Measurements from ENCODE around the gene ZNF579.

The ZNF579 gene

GRCh38 chr19:55580628-55581144 is at the start of gene ZNF579:
TSS of gene ZNF579 (minus strand) at chr19:55580848. CDS start at chr19:55579639, 1,209 bp downstream.
- ATAC-seq (peak; percentile 74), DNase-seq (peak; percentile 73 to 83)
- peak within 1 kb of the TSS; percentile 77 to 93 for H3K27ac Mint-ChIP-seq
- no peaks in the 10 kb centered on the region for H3K27me3 Mint-ChIP-seq
- H3K4me3 Mint-ChIP-seq = peak within 1 kb of the TSS; percentile 80 to 93
- H3K9me3 Mint-ChIP-seq = no peaks in the 10 kb centered on the region
- H3K4me1 Mint-ChIP-seq = peaks cover 35% of the 10 kb centered on the region

DNA sequence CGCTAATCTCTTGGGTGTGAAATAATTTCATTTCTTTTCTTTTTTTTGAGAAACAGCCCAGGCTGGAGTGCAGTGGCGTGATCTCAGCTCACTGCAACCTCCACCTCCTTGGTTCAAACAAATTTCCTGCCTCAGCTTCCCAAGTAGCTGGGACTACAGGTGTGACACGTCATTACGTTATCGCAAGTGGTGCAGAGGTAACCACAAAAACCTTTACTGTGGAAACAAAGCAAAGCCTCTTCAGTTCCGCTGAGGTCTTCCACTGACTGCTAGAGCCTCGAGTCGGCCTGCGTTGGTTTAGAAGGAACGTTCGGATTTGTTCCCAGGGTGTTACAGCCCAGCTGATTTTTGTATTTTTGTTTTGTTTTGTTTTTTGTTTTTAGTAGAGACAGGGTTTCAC is 45.7 kb upstream of the ZNF579 start:
- DNase-seq (peak; percentile 47 to 67), ATAC-seq (peak; percentile 75)
- H3K27ac Mint-ChIP-seq = no peak overlapping the region
- peaks cover 3 to 6% of the 10 kb centered on the region in 2 donors for H3K9me3 Mint-ChIP-seq
- peaks cover 9% of the 10 kb centered on the region for H3K27me3 Mint-ChIP-seq
- H3K4me1 Mint-ChIP-seq = peaks cover 44% of the 10 kb centered on the region
- peak overlapping the region; percentile 65 to 66 for H3K4me3 Mint-ChIP-seq

- Mint-ChIP-seq H3K27me3 (peaks cover 9% of the 10 kb centered on the region), H3K4me3 (peak overlapping the region; percentile 91 to 96), H3K27ac (peak overlapping the region in 1 of 2 donors; percentile 99), H3K4me1 (peaks cover 56% of the 10 kb centered on the region), H3K9me3 (peaks cover 3 to 6% of the 10 kb centered on the region in 2 donors)
- ATAC-seq (no peak), DNase-seq (no peak)
These were observed 44.3 kb upstream of the ZNF579 start for GRCh38 chr19:55625004-55625326.

GRCh38 chr19:55624109-55625003 is 43.7 kb upstream of the ZNF579 start, which contains the start of gene ZNF784:
TSS of gene ZNF784 (minus strand) at chr19:55624566. CDS start at chr19:55624561, 5 bp downstream.
- Mint-ChIP-seq H3K4me3 (peak within 1 kb of the TSS; percentile 91 to 96), H3K27me3 (peaks cover 9% of the 10 kb centered on the region), H3K9me3 (peaks cover 3 to 6% of the 10 kb centered on the region in 2 donors), H3K4me1 (peaks cover 62% of the 10 kb centered on the region), H3K27ac (peak within 1 kb of the TSS; percentile 99)
- peak; percentile 93 for DNase-seq
- peak; percentile 65 for ATAC-seq

DNA sequence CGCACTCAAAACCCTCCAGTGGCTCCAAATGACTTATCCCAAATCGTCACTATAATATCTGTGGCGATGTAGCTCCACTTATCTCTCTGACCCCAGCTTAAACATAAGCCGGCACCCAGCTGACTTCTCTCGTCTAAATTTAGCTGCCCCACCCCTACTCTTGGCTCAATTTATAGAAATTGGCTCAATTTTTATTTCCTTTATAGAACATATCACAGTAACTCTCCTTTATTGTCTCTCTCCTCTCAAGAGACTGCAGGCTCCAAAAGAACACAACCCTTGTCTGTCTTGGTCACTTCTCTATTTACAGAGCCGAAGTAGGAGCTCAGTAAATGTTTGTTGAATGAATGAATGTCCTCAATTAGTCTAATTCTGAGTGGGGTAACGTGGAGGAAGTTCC is 42.9 kb upstream of the ZNF579 start:
- peaks cover 9% of the 10 kb centered on the region for H3K27me3 Mint-ChIP-seq
- ATAC-seq = no peak
- no peak overlapping the region for H3K27ac Mint-ChIP-seq
- peaks cover 68% of the 10 kb centered on the region for H3K4me1 Mint-ChIP-seq
- peaks cover 3 to 6% of the 10 kb centered on the region in 2 donors for H3K9me3 Mint-ChIP-seq
- H3K4me3 Mint-ChIP-seq = no peak overlapping the region
- DNase-seq = no peak

DNA sequence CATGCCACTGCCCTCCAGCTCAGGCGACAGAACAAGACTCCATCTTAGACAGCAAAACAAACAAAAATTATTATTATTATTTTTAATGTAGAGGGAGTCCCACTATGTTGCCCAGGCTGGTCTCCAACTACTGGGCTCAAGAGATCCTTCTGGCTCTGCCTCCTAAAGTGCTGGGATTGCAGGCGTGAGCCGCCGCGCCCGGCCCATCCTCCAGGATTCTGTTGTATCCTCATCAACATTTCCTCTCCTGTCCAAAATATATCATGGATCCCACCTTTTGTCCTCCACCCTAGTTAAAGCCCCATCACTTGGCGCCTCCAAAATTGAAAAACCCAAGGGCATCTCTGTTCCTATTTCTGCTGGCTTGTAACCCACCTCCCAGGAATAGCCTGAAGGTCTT is 42.5 kb upstream of the ZNF579 start:
- no peak overlapping the region for H3K4me3 Mint-ChIP-seq
- no peak for ATAC-seq
- peaks cover 3 to 6% of the 10 kb centered on the region in 2 donors for H3K9me3 Mint-ChIP-seq
- peaks cover 71% of the 10 kb centered on the region for H3K4me1 Mint-ChIP-seq
- peaks cover 7% of the 10 kb centered on the region for H3K27me3 Mint-ChIP-seq
- no peak for DNase-seq
- no peak overlapping the region for H3K27ac Mint-ChIP-seq

- H3K27me3 Mint-ChIP-seq = no peaks in the 10 kb centered on the region
- DNase-seq = no peak
- H3K4me1 Mint-ChIP-seq = peaks cover 71% of the 10 kb centered on the region
- peak; percentile 16 for ATAC-seq
- H3K9me3 Mint-ChIP-seq = peaks cover 3 to 6% of the 10 kb centered on the region in 2 donors
- no peak overlapping the region for H3K27ac Mint-ChIP-seq
- H3K4me3 Mint-ChIP-seq = no peak overlapping the region
These were observed 41.8 kb upstream of the ZNF579 start for GRCh38 chr19:55622242-55622969.

GRCh38 chr19:55621673-55622231 is 41.1 kb upstream of the ZNF579 start:
- no peaks in the 10 kb centered on the region for H3K27me3 Mint-ChIP-seq
- H3K4me1 Mint-ChIP-seq = peaks cover 66% of the 10 kb centered on the region
- no peak for ATAC-seq
- no peak for DNase-seq
- H3K9me3 Mint-ChIP-seq = peaks cover 3 to 6% of the 10 kb centered on the region in 2 donors
- H3K27ac Mint-ChIP-seq = no peak overlapping the region
- H3K4me3 Mint-ChIP-seq = no peak overlapping the region

DNA sequence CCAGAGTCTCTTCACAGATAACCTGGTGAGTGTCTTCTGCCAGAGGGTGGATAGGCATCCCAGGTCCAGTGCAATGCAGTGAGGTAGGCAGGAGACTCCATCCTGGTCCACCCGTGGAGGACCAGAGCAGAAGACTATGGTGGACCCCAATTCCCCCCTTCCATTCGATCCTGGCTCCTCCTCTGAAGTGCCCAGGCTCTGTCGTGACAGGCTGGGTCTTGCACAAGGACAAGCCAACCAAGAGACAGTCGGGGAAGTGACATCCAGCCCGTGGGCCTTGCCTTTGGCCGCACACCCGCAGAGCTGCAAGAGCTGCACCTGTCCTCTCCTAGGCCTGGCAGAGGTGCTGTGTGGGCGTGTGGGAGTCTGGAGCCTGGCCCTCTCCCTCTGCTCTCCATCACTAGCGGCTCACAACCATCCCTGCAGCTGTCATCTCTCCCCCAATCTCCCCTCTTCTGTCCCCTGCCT is 40.6 kb upstream of the ZNF579 start:
- peak overlapping the region in 1 of 2 donors; percentile 54 for H3K4me3 Mint-ChIP-seq
- peaks cover 61% of the 10 kb centered on the region for H3K4me1 Mint-ChIP-seq
- no peaks in the 10 kb centered on the region for H3K27me3 Mint-ChIP-seq

GRCh38 chr19:55620410-55621204 is 40.0 kb upstream of the ZNF579 start:
- peak; percentile 63 for ATAC-seq
- Mint-ChIP-seq H3K27ac (peak overlapping the region; percentile 89 to 95), H3K27me3 (no peaks in the 10 kb centered on the region), H3K4me3 (peak overlapping the region; percentile 54 to 60), H3K9me3 (peaks cover 3 to 6% of the 10 kb centered on the region in 2 donors), H3K4me1 (peaks cover 57% of the 10 kb centered on the region)
- DNase-seq = peak; percentile 52 to 71

More for the DNA sequence above, 40.6 kb upstream of the ZNF579 start:
- ATAC-seq = no peak
- DNase-seq = no peak
- Mint-ChIP-seq H3K9me3 (peaks cover 3 to 6% of the 10 kb centered on the region in 2 donors), H3K27ac (peak overlapping the region in 1 of 2 donors; percentile 95)

DNA sequence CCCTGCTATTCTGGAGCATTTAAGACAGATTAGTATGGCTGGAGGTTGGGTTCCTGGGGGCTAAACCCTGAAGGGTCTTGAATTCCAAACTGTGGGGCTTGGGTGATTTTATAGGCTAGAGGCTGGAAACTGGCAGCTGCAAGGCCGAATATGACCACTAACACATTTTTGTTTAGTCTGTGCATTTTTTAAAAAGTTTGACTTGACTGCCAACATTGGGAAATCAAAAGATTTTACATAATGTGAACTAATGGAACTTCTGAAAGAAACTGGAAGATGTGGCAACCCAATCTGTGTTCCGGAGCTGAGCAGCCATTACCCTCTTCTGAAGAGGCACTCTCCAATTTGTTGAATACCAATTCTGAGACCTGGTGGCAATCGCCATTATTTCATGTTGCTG is 38.6 kb upstream of the ZNF579 start:
- H3K27me3 Mint-ChIP-seq = no peaks in the 10 kb centered on the region
- DNase-seq (no peak), ATAC-seq (no peak)
- H3K4me1 Mint-ChIP-seq = peaks cover 49% of the 10 kb centered on the region
- peak overlapping the region in 1 of 2 donors; percentile 27 for H3K27ac Mint-ChIP-seq
- H3K4me3 Mint-ChIP-seq = no peak overlapping the region
- peaks cover 3 to 6% of the 10 kb centered on the region in 2 donors for H3K9me3 Mint-ChIP-seq

- no peaks in the 10 kb centered on the region for H3K9me3 Mint-ChIP-seq
- H3K27me3 Mint-ChIP-seq = no peaks in the 10 kb centered on the region
- DNase-seq (no peak), ATAC-seq (no peak)
- peak overlapping the region in 1 of 2 donors; percentile 61 for H3K27ac Mint-ChIP-seq
- H3K4me3 Mint-ChIP-seq = no peak overlapping the region
- peaks cover 41% of the 10 kb centered on the region for H3K4me1 Mint-ChIP-seq
These were observed 37.8 kb upstream of the ZNF579 start for GRCh38 chr19:55618426-55618825.

- H3K4me3 Mint-ChIP-seq = no peak overlapping the region
- no peak overlapping the region for H3K27ac Mint-ChIP-seq
- ATAC-seq = no peak
- peaks cover 41% of the 10 kb centered on the region for H3K4me1 Mint-ChIP-seq
- DNase-seq = no peak
- no peaks in the 10 kb centered on the region for H3K9me3 Mint-ChIP-seq
- no peaks in the 10 kb centered on the region for H3K27me3 Mint-ChIP-seq
These were observed 36.8 kb upstream of the ZNF579 start for GRCh38 chr19:55617426-55617825.

DNA sequence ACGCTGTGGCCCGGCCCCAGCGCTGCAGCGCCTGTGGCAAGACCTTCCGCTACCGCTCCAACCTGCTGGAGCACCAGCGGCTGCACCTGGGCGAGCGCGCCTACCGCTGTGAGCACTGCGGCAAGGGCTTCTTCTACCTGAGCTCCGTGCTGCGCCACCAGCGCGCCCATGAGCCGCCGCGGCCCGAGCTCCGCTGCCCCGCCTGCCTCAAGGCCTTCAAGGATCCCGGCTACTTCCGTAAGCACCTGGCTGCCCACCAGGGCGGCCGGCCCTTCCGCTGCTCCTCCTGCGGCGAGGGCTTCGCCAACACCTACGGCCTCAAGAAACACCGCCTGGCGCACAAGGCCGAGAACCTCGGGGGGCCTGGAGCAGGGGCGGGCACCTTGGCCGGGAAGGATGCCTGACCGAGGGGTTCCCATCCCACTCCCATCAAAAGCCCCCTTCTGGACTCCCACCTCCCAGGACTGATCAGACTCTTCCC is 35.8 kb upstream of the ZNF579 start:
- Mint-ChIP-seq H3K4me3 (no peak overlapping the region), H3K4me1 (peaks cover 42% of the 10 kb centered on the region), H3K27me3 (no peaks in the 10 kb centered on the region), H3K27ac (no peak overlapping the region), H3K9me3 (no peaks in the 10 kb centered on the region)
- ATAC-seq (no peak), DNase-seq (no peak)

All from stimulated activated naive CD8-positive, alpha-beta T cell treated with anti-CD3 and anti-CD28 coated beads, Interleukin-15, amount 100 ng/mL, for 72 hours (primary cell).